GM19395 (cell line): ENCODE results near the gene PACRG.

ENCODE experiments used
- ATAC-seq: cut with Tn5 transposase; IDR thresholded peaks from one replicate; pipeline ENCODE4 v1.9.1; 2021; ENCODE audit warnings: mild to moderate bottlenecking, moderate library complexity; ENCODE audit not compliant: unreplicated experiment

Gene PACRG

GRCh38 chr6:163323274-163323673 lies 595.5 kb downstream of the PACRG start:
- ATAC-seq, result no peak

DNA sequence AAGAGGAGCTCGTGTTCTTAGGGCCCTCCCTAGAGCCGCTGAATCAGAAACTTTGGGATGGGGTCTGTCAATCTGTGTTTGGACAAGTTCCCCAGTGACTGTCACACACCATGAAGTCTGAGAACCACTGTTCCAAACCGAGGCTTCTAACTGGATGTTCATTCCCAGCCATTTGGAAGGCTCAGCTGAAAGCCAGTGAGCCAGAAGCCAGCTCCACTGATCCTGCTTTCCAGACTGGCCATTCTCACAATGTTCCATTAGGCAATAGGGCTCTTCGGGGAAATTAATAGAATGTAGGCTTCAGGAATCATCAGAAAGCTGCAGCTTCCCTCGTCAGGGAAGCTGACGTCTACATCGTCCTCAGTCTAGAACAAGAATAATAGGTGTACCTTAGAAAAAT lies 595.9 kb downstream of the PACRG start:
- no peak for ATAC-seq

DNA sequence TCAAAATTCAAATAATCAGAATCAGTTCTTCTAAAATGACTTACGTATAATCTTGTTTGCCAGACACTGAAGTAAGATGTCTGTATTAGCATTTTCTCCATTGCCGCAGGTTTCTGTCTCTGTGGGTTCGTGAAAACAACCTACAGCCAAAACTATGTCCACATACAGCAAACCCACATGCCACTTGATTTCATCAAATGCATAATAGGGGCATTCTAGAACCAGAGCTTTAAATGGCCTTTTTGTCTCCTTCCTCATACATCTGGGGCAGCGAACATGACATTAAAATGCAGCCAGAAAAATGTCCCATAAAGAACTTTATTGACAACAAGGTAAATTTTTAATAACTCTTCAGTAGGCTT lies 596.5 kb downstream of the PACRG start:
- ATAC-seq, result no peak

DNA sequence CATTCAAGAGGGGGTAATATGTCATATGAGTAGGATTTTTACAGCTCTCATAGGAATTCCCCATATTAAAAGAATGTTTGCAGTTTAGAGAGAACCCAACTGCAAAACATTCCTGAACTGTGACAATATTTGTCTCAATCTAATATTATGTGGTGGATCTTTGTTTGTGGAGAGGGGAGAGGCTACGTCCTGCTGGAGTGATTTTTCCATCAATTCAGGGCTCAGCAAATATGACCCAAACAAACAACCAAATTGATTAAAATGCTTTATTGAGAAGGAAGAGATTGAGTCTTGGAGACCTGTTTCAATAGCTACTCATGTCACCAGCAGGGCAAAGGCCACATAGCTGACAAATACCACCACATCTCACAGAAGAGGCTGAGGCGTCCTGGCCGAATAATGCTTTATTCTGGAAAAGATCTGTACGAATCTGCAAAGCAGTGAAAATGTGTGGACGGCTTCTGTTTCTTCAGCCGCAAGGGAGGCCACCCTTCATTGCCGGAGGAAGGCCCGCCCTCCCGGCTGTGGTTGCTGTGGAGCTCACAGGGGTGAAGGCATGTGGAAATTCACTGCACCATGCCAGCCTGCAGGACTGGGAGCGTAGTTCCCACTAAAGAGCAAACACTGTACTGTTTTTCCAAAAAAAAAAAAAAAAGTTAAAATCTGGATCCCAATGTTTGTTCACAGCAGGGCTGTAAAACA lies 597.1 kb downstream of the PACRG start:
- ATAC-seq, result no peak

DNA sequence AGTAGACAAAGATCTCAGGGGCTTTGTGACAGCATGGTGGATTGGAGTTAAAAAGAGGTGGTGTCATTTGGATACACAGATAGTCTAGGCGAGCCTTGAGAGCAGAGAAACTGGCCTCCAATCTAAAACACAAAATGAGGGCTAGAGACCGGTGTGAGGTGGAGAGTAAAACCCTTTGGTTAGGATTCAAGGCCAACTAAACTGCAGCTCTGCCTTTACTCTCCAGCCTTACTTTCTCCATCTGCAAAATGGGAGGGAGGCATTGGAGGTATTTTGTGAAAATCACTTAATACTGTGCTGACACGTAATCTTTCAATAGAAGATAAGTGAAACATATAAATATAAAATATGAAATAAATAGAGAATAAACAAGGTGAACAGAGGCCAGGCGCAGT lies 597.6 kb downstream of the PACRG start:
- no peak for ATAC-seq

DNA sequence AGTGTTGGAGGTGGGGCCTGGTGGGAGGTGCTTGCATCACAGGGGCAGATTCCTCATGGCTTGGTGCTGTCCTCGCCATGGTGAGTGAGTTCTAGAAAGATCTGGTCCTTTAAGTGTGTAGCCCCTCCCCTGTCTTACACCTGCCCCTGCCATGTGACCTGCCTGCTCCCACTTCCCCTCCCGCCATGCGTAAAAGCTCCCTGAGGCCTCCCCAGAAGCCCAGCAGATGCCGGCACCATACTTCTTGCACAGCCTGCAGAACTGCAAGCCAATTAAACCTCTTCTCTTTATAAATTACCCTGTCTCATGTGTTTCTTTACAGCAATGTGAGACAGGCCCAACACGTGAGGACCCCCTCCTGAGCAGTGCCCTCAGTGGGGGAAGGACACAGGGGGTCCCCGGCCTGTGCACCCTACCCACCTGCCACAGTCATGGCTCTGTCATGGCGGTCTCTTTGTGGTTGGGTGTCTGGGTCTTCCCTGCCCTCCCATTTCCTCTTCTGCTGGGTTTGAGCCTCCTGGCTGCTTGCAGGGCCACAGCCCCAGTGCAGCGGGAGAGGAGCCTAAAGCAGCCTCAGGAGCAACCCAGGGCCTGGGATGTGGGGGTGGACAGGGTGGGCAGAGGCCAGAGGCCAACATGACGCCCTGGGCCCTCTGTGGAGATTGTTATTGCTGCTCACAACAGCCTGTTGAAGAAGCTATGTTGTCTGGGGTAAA lies 599.5 kb downstream of the PACRG start:
- no peak for ATAC-seq

DNA sequence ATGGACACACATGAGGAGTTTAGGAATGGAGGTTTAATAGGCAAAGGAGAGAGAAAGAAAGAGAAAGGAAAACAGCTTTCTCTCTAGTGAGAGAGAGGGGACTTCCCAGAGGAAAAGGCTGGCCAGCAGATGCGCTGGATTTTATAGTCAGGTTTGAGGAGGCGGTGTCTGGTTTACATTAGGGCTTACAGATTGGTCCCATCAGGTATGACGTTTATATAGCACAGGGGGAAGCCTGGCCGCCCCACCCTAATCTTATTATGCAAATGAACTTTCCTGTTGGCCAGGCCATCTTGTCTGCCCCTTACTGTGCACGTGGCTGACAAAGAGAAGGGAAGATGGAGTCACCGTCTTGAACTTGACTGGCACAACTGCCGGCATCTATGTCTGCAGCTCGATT lies 600.1 kb downstream of the PACRG start:
- ATAC-seq, result no peak

GRCh38 chr6:163328411-163328810 lies 600.6 kb downstream of the PACRG start:
- no peak for ATAC-seq

- no peak for ATAC-seq
Measured at GRCh38 chr6:163329991-163330390, 602.2 kb downstream of the PACRG start.

GRCh38 chr6:163331245-163331644 lies 603.5 kb downstream of the PACRG start:
- ATAC-seq, result no peak

- ATAC-seq, result no peak
Measured at GRCh38 chr6:163332575-163332974, 604.8 kb downstream of the PACRG start.

DNA sequence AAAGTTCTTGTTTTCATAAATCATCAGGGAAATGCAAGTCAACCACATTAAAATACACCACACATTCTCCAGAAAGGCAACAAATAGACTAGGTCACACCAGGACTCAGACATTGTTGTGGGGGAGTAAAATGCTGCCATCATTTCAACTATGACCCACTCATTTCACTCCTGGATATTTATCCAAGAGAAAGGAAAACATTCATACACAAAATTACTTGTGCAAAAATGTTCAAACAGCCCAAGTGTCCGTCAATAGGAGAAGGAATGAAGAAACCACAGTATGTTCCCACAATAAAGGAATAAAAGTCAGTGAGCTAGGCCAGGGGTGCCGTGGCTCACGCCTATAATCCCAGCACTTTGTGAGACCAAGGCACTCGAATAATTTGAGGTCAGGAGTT lies 605.3 kb downstream of the PACRG start:
- no peak for ATAC-seq

DNA sequence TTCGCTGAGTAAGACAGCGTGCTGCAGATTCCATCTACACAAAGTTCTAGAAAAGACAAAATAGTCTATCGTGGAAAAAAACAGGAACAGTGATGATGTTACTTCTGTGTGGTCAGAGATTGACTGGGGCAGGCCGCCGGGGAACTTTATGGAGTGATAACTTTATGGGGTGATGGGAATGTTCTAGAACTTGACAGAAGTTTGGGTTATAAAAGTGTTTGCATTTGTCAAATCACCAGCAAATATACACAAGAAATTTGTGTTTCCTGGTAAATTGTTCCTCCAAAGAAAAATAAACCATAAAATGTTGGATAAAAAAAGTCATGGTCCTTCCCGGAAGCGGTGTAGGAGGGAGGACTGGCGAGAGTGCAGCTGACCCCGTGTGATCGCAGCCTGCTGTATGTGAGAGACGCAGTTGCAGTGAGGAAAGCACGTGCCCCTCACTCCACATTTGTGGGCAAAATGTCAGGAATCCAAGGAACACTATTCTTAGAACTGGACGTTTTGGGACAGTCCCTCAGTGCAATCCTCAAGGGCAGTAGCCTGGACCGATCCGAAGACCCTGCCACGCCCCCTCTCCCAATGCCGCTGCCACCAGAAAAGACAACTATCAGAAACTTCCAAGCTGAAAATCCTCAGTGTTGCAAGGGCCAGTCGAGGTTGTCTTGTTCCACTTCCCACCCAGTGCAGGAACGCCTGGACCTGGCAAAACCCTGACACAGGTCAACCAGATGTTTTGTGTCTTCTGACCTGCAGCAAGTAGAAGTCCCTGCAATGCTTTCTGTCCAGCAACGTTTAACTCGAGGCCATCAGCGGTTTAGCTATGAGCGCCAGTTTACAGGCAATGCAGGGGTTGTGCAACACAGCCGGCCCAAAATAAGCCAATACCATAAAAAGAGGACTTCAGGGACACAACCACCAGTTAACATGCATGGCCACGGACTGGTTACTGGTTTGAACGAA lies 606.2 kb downstream of the PACRG start:
- no peak for ATAC-seq

- no peak for ATAC-seq
Measured at GRCh38 chr6:163335056-163335455, 607.3 kb downstream of the PACRG start.

DNA sequence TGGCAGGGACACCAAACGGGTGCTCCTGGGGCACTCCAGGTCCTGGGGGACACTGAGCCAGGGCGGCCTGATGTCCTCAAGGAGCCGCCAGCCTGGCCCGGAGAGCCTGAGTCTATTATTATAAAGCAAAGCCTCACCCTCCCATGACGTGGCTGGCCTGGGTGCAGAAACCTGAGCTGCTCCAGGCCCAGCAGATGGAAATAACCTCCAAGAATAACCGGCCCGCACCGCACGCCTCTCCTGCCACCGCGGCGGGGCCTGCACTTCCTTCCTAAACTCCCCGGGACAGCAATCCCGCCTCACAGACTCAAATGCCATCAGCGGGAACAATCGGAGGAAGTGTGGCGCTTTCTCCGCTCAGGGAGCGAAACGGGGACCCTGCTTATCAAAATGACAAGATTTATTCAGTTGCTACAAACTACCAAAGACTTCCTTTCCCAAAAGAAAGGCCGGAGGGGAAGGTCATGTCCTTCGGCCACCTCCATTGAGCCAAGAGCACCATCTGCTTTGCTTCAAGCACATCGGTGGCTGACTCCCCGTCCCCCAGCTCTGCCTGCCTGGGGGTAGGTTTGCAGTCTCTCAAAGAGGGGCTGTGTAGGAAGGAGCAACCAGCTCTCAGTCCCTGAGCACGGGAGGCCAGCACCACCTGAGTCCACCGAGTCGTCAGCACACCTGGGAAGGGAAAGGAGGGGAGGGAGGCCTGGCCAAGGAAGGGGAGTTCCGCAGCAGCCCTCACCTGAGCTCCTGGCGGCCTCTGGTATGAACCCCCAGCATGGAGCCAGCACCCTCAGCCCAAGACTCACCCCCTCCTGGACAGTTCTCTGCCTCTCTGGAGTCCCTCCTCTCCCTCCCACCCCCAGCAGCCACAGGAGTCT lies 608.1 kb downstream of the PACRG start:
- ATAC-seq, result no peak

GRCh38 chr6:163336961-163337360 lies 609.2 kb downstream of the PACRG start:
- ATAC-seq, result no peak

- no peak for ATAC-seq
Measured at GRCh38 chr6:163337958-163338357, 610.2 kb downstream of the PACRG start.

- no peak for ATAC-seq
Measured at GRCh38 chr6:163338671-163339405, 611.1 kb downstream of the PACRG start.

- no peak for ATAC-seq
Measured at GRCh38 chr6:163339466-163339865, 611.7 kb downstream of the PACRG start.
